CD4-positive, alpha-beta T cell treated with Interleukin-15 for 1 hour (primary cell): Measurements from ENCODE around the gene CDC25A.
"Not testable (repeated sequence)": the region's sequence is repeated elsewhere in the genome, so short reads cannot be mapped to it uniquely, and the experiment has no call there.

Experiments
- DNase-seq: peaks from one replicate; pipeline ENCODE4 v3.0.0-alpha.2; 2020

CDC25A gene

GRCh38 chr3:48188266-48189201, at the start of gene CDC25A:
Gene CDC25A, minus strand, starts transcription at chr3:48188417. Its CDS starts 470 bp downstream, at chr3:48187947.
- DNase-seq: peak; percentile 98

- no peak for DNase-seq
Observed at GRCh38 chr3:48236531-48236930, 48.3 kb upstream of the CDC25A start.

GRCh38 chr3:48233542-48233941, 45.3 kb upstream of the CDC25A start:
- DNase-seq: no peak

GRCh38 chr3:48232734-48233133, 44.5 kb upstream of the CDC25A start:
- peak; percentile 56 for DNase-seq

- no peak for DNase-seq
Observed at GRCh38 chr3:48232232-48232631, 44.0 kb upstream of the CDC25A start.

GRCh38 chr3:48226939-48227338, 38.7 kb upstream of the CDC25A start:
- no peak for DNase-seq

GRCh38 chr3:48225587-48225986, 37.4 kb upstream of the CDC25A start:
- DNase-seq: no peak

GRCh38 chr3:48222616-48223513, 34.6 kb upstream of the CDC25A start, which contains the start of gene CAMP:
Gene CAMP, plus strand, starts transcription at chr3:48223495. Its CDS starts 17 bp downstream, at chr3:48223512.
- peak; percentile 82 for DNase-seq

- no peak for DNase-seq
Observed at GRCh38 chr3:48220746-48221145, 32.5 kb upstream of the CDC25A start.

- DNase-seq: no peak
Observed at GRCh38 chr3:48219543-48219942, 31.3 kb upstream of the CDC25A start.

- no peak for DNase-seq
Observed at GRCh38 chr3:48218537-48218936, 30.3 kb upstream of the CDC25A start.

- DNase-seq: no peak
Observed at GRCh38 chr3:48217449-48217848, 29.2 kb upstream of the CDC25A start.

GRCh38 chr3:48215876-48216275, 27.7 kb upstream of the CDC25A start:
- no peak for DNase-seq

- no peak for DNase-seq
Observed at GRCh38 chr3:48215466-48215865, 27.2 kb upstream of the CDC25A start.

- DNase-seq: no peak
Observed at GRCh38 chr3:48215019-48215418, 26.8 kb upstream of the CDC25A start.

- no peak for DNase-seq
Observed at GRCh38 chr3:48214225-48214624, 26.0 kb upstream of the CDC25A start.

- not testable (repeated sequence) for DNase-seq
Observed at GRCh38 chr3:48211776-48212175, 23.6 kb upstream of the CDC25A start.

GRCh38 chr3:48210534-48210933, 22.3 kb upstream of the CDC25A start:
- not testable (repeated sequence) for DNase-seq

GRCh38 chr3:48209445-48209844, 21.2 kb upstream of the CDC25A start:
- DNase-seq: no peak

- DNase-seq: no peak
Observed at GRCh38 chr3:48208076-48208475, 19.9 kb upstream of the CDC25A start.

GRCh38 chr3:48202632-48203031, 14.4 kb upstream of the CDC25A start:
- no peak for DNase-seq

- no peak for DNase-seq
Observed at GRCh38 chr3:48199117-48199516, 10.9 kb upstream of the CDC25A start.

GRCh38 chr3:48196611-48197010, 8.4 kb upstream of the CDC25A start:
- DNase-seq: no peak
